Calu3 (cell line): ENCODE results near the gene DTNB. TPM values are rescaled to one million over a fixed set of nuclear protein-coding genes. Genes with fewer than 3 reads are reported as not detected.
"Not testable (repeated sequence)": the region's sequence is repeated elsewhere in the genome, so short reads cannot be mapped to it uniquely, and the experiment has no call there.

Experiments used
- BruUV-seq: library from RNA; stranded (reverse); fragments of 400-500 nt; replicated peaks from 2 replicates; lab custom pipeline; 2021; lab: Mats Ljungman, UMichigan
- CTCF ChIA-PET: fragments of 300-600 bp; sonication (Branson Sonifier 250); formaldehyde crosslinking; loops from one replicate; lab custom pipeline; 2022; ENCODE audit warnings: antibody characterized with exemption; lab: Charles Lee
- DNase-seq: peaks from one replicate; pipeline ENCODE4 v3.0.0; 2022
- H3K27ac Mint-ChIP-seq: one replicate; pipeline ENCODE4 v1.8.0; 2022; ENCODE audit warnings: mixed read lengths; ENCODE audit not compliant: unreplicated experiment
- H3K27me3 Mint-ChIP-seq: one replicate; pipeline ENCODE4 v1.8.0; 2022; ENCODE audit warnings: mixed read lengths; ENCODE audit not compliant: unreplicated experiment
- H3K36me3 Mint-ChIP-seq: one replicate; pipeline ENCODE4 v1.8.0; 2022; ENCODE audit warnings: mild to moderate bottlenecking, moderate library complexity, mixed read lengths; ENCODE audit not compliant: insufficient read depth, unreplicated experiment
- H3K4me1 Mint-ChIP-seq: one replicate; pipeline ENCODE4 v1.8.0; 2022; ENCODE audit warnings: mild to moderate bottlenecking, low read depth, mixed read lengths; ENCODE audit not compliant: unreplicated experiment
- H3K4me3 Mint-ChIP-seq: one replicate; pipeline ENCODE4 v1.8.0; 2022; ENCODE audit warnings: mild to moderate bottlenecking, low read depth, moderate library complexity, mixed read lengths; ENCODE audit not compliant: unreplicated experiment
- H3K9me3 Mint-ChIP-seq: one replicate; pipeline ENCODE4 v1.8.0; 2022; ENCODE audit warnings: low read depth, mixed read lengths; ENCODE audit not compliant: unreplicated experiment
- CTCF ChIP-seq: fragments of 200-600 bp; IDR thresholded peaks from one replicate; pipeline ENCODE4 v1.8.0; 2022; ENCODE audit warnings: antibody characterized with exemption; ENCODE audit not compliant: unreplicated experiment
- intact Hi-C: fragments of 100-400 bp; cut with micrococcal nuclease; formaldehyde crosslinking; loops from one replicate; pipeline ENCODE4 v1.10.0; 2022; ENCODE audit not compliant: unreplicated experiment
- total RNA-seq: library from RNA; stranded (reverse); gene quantifications from 2 replicates; pipeline ENCODE4 v1.2.3, GENCODE V29; 2022

DTNB gene
- total RNA-seq, 1 experiment from 2014 or later = 27.3 TPM

GRCh38 chr2:25602333-25602723 is 71.0 kb downstream of the DTNB start:
- intact Hi-C loops = no loop called here
- BruUV-seq = no TSS peak
- H3K27me3 Mint-ChIP-seq = no peaks in the 10 kb centered on the region
- no peaks in the 10 kb centered on the region for H3K9me3 Mint-ChIP-seq
- H3K4me1 Mint-ChIP-seq = no peaks in the 10 kb centered on the region
- H3K36me3 Mint-ChIP-seq = no peaks in the 10 kb centered on the region
- CTCF ChIA-PET = no interaction called here
- no peak for DNase-seq
- TF ChIP-seq CTCF = no peak
- no peak overlapping the region for H3K4me3 Mint-ChIP-seq
- no peak overlapping the region for H3K27ac Mint-ChIP-seq

- H3K36me3 Mint-ChIP-seq, intact Hi-C loops, H3K27me3 Mint-ChIP-seq, H3K27ac Mint-ChIP-seq, H3K9me3 Mint-ChIP-seq, H3K4me3 Mint-ChIP-seq, CTCF ChIA-PET, BruUV-seq, DNase-seq, H3K4me1 Mint-ChIP-seq: not testable (repeated sequence)
These were observed 71.6 kb downstream of the DTNB start for GRCh38 chr2:25601711-25602332.

GRCh38 chr2:25598911-25599310 is 74.5 kb downstream of the DTNB start:
- Mint-ChIP-seq H3K27me3 (no peaks in the 10 kb centered on the region), H3K9me3 (no peaks in the 10 kb centered on the region), H3K4me1 (no peaks in the 10 kb centered on the region), H3K4me3 (no peak overlapping the region), H3K36me3 (no peaks in the 10 kb centered on the region), H3K27ac (no peak overlapping the region)
- no peak for DNase-seq
- intact Hi-C loops = no loop called here
- TF ChIP-seq CTCF = no peak
- no TSS peak for BruUV-seq
- CTCF ChIA-PET = interaction anchor here (0.6 kb wide), 1 partner anchor 103 kb away, joined by 4 read pairs; no protein-coding TSS in a partner anchor

GRCh38 chr2:25598332-25598731 is 75.0 kb downstream of the DTNB start:
- no peak for TF ChIP-seq CTCF
- no TSS peak for BruUV-seq
- Mint-ChIP-seq H3K36me3 (no peaks in the 10 kb centered on the region), H3K27ac (no peak overlapping the region), H3K4me3 (no peak overlapping the region), H3K9me3 (no peaks in the 10 kb centered on the region), H3K27me3 (no peaks in the 10 kb centered on the region), H3K4me1 (no peaks in the 10 kb centered on the region)
- DNase-seq = no peak
- CTCF ChIA-PET = no interaction called here
- intact Hi-C loops = no loop called here

- Mint-ChIP-seq H3K27me3 (no peaks in the 10 kb centered on the region), H3K9me3 (no peaks in the 10 kb centered on the region), H3K27ac (no peak overlapping the region), H3K36me3 (no peaks in the 10 kb centered on the region), H3K4me3 (no peak overlapping the region), H3K4me1 (no peaks in the 10 kb centered on the region)
- no peak for DNase-seq
- intact Hi-C loops = no loop called here
- TF ChIP-seq CTCF = no peak
- CTCF ChIA-PET = no interaction called here
- no TSS peak for BruUV-seq
These were observed 75.5 kb downstream of the DTNB start for GRCh38 chr2:25597881-25598280.
